ENCODE data around the gene NAA38. TPM values are rescaled to one million over a fixed set of nuclear protein-coding genes. Genes with fewer than 3 reads are reported as not detected.

Gene NAA38
- 101 and 160 TPM in 2 replicates for total RNA-seq

GRCh38 chr17:7856811-7857712 lies at the start of gene NAA38:
Gene NAA38 (minus strand): TSS chr17:7857559. CDS start chr17:7857463, 96 bp downstream.

GRCh38 chr17:7888184-7888920 lies 31.0 kb upstream of the NAA38 start, which contains the start of gene CHD3:
Gene CHD3 (plus strand): TSS chr17:7888789. CDS start chr17:7889001, 212 bp downstream.

GRCh38 chr17:7857713-7858521 lies 558 bp upstream of the NAA38 start, which contains the start of gene CYB5D1:
Gene CYB5D1 (plus strand): TSS chr17:7858003. CDS start chr17:7858135, 132 bp downstream.

GRCh38 chr17:7854851-7855659 lies 2.3 kb downstream of the NAA38 start, which contains the start of gene TMEM88:
Gene TMEM88 (plus strand): TSS chr17:7855066. CDS start chr17:7855075, 9 bp downstream.

GRCh38 chr17:7833795-7834541 lies 23.4 kb downstream of the NAA38 start, which contains the start of gene KDM6B:
Gene KDM6B (plus strand): TSS chr17:7834217. CDS start chr17:7845555, 11,338 bp downstream.

Other genes with a start within 250 kb of the NAA38 start
- 30.0 and 33.2 TPM in 2 replicates for gene FXR2, start 242.7 kb downstream of the NAA38 start, total RNA-seq
- gene SAT2, start 229.7 kb downstream of the NAA38 start, total RNA-seq: 37.1 and 38.2 TPM in 2 replicates
- 0.11 and 0.26 TPM in 2 replicates for gene SHBG, start 227.4 kb downstream of the NAA38 start, total RNA-seq
- gene ATP1B2, start 206.6 kb downstream of the NAA38 start, total RNA-seq: not detected in 2 replicates
- 26.0 and 36.7 TPM in 2 replicates for gene TP53, start 170.1 kb downstream of the NAA38 start, total RNA-seq
- gene WRAP53, start 169.1 kb downstream of the NAA38 start, total RNA-seq: 4.6 and 4.7 TPM in 2 replicates
- gene EFNB3, start 152.4 kb downstream of the NAA38 start, total RNA-seq: 0.33 and 0.52 TPM in 2 replicates
- gene DNAH2, start 139.8 kb downstream of the NAA38 start, total RNA-seq: under 0.01 and 0.43 TPM in 2 replicates
- 1.8 and 3.0 TPM in 2 replicates for gene KDM6B, start 23.3 kb downstream of the NAA38 start, total RNA-seq
- gene TMEM88, start 2.5 kb downstream of the NAA38 start, total RNA-seq: 10.1 and 26.7 TPM in 2 replicates
- gene CYB5D1, start 444 bp upstream of the NAA38 start, total RNA-seq: 6.7 and 7.2 TPM in 2 replicates
- gene CHD3, start 31.2 kb upstream of the NAA38 start, total RNA-seq: 60.7 and 71.3 TPM in 2 replicates
- gene RNF227, start 58.7 kb upstream of the NAA38 start, total RNA-seq: 0.43 and 3.0 TPM in 2 replicates
- 0.11 and 0.17 TPM in 2 replicates for gene KCNAB3, start 72.3 kb upstream of the NAA38 start, total RNA-seq
- 49.1 and 54.8 TPM in 2 replicates for gene TRAPPC1, start 74.4 kb upstream of the NAA38 start, total RNA-seq
- 10.0 and 11.8 TPM in 2 replicates for gene CNTROB, start 74.6 kb upstream of the NAA38 start, total RNA-seq
- not detected in 2 replicates for gene GUCY2D, start 145.1 kb upstream of the NAA38 start, total RNA-seq
- gene ALOX15B, start 181.5 kb upstream of the NAA38 start, total RNA-seq: not detected in 2 replicates
- not detected in 2 replicates for gene ALOX12B, start 230.2 kb upstream of the NAA38 start, total RNA-seq